ENCODE results near the gene ARMC9. TPM values are rescaled to one million over a fixed set of nuclear protein-coding genes. Genes with fewer than 3 reads are reported as not detected.

ARMC9 gene
- total and polyA plus RNA-seq, 11 donors: 0.95 to 4.7 (median 2.4) TPM

GRCh38 chr2:231394211-231395141 is 196.0 kb downstream of the ARMC9 start:
- H3K4me1 ChIP-seq: peaks cover 0 to 26% (median 4%) of the 10 kb centered on the region in 12 donors
- TF ChIP-seq POLR2A (IDR thresholded peaks at IDR 0.05): no peak
- TF ChIP-seq, protein P1, sequence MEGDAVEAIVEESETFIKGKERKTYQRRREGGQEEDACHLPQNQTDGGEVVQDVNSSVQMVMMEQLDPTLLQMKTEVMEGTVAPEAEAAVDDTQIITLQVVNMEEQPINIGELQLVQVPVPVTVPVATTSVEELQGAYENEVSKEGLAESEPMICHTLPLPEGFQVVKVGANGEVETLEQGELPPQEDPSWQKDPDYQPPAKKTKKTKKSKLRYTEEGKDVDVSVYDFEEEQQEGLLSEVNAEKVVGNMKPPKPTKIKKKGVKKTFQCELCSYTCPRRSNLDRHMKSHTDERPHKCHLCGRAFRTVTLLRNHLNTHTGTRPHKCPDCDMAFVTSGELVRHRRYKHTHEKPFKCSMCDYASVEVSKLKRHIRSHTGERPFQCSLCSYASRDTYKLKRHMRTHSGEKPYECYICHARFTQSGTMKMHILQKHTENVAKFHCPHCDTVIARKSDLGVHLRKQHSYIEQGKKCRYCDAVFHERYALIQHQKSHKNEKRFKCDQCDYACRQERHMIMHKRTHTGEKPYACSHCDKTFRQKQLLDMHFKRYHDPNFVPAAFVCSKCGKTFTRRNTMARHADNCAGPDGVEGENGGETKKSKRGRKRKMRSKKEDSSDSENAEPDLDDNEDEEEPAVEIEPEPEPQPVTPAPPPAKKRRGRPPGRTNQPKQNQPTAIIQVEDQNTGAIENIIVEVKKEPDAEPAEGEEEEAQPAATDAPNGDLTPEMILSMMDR (IDR thresholded peaks at IDR 0.05): peak in 2 of 12 donors; percentile 13 to 20
- H3K27me3 ChIP-seq: peaks cover 0 to 23% (median 5%) of the 10 kb centered on the region in 9 donors
- H3K36me3 ChIP-seq: no peaks in the 10 kb centered on the region
- ATAC-seq: no peak
- intact Hi-C loops (cut with DNase I): loop anchor here in 5 of 10 donors (5.0 kb wide), 2 partner anchors 97 to 147 kb away; no protein-coding TSS in a partner anchor
- WGBS, 4 donors: 82 to 89% (median 84%) methylated on average over 13 of the region's 13 CpGs
- H3K27ac ChIP-seq: no peak overlapping the region
- peak overlapping the region in 1 of 12 donors; percentile 57 for H3K4me3 ChIP-seq
- DNase-seq: no peak
- no peaks in the 10 kb centered on the region for H3K9me3 ChIP-seq

DNA sequence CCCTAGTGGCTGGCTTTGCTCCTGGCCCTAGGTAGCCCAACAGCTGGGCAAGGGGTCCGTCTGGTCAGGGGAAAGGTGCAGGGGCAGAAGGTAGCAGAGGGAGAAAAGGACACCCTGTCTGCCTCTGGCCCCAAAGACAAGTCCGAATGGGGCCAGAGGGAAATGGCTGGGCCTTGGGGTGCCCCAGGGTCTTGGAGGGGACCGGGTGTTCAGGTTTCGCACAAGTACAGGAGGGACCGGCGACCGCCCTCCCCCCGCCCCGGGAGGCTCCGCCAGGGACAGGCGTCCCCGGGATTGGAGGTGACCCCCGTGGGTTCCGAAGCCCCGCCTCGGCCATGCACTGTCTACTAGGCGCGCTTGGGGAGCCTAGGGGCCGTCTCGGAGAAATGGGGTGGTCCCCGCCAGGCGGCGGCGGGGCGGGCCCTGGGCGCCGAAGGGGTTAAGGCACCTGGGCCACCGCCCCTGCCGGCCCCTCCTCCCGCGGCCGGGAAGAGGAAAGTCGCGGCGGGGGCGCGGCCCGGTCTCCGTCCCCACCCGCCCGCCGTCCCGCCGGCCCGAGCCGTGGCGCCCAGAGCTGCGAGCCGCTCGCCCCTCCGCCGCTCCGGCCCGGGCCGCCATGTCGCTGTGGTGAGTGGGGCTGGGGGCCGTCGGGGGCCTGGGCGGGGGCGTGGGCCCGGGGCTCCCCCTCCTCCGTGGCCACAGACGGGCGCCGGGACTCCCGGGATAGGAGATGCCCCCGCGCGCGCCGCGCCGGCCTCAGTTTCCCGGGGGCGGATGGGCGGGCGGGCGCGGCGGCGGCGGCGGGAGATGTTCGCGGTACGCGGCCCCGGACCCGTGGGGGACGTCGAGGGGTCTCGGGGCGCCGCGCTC is 197.0 kb downstream of the ARMC9 start, which contains the start of gene B3GNT7:
Gene B3GNT7 (plus strand): TSS at position 523 of the 870 bp plus-strand sequence. CDS start 94 bp downstream, at position 617.
- intact Hi-C loops (cut with DNase I): loop anchor here in 4 of 10 donors (5.0 kb wide), 2 partner anchors 98 to 148 kb away; no protein-coding TSS in a partner anchor
- H3K27ac ChIP-seq: peak within 1 kb of the TSS in 3 of 12 donors; percentile 24 to 49 (median 43)
- DNase-seq: peak in 1 of 5 donors; percentile 63

GRCh38 chr2:231396058-231396821 is 197.8 kb downstream of the ARMC9 start:
- WGBS, 4 donors: 11 to 53% (median 13%) methylated on average over 7 to 41 of the region's 41 CpGs
- H3K4me3 ChIP-seq: peak overlapping the region; percentile 26 to 61 (median 54)
- intact Hi-C loops (cut with DNase I): loop anchor here in 4 of 10 donors (5.0 kb wide), 2 partner anchors 99 to 149 kb away; no protein-coding TSS in a partner anchor
- H3K36me3 ChIP-seq: no peaks in the 10 kb centered on the region
- H3K9me3 ChIP-seq: no peaks in the 10 kb centered on the region
- H3K27me3 ChIP-seq: peaks cover 0 to 23% (median 5%) of the 10 kb centered on the region in 9 donors
- DNase-seq (no peak), ATAC-seq (no peak)
- TF ChIP-seq, protein P1 (IDR thresholded peaks at IDR 0.05): no peak
- TF ChIP-seq POLR2A (IDR thresholded peaks at IDR 0.05): no peak
- H3K4me1 ChIP-seq: peaks cover 0 to 38% (median 13%) of the 10 kb centered on the region in 12 donors
- H3K27ac ChIP-seq: peak overlapping the region in 3 of 12 donors; percentile 19 to 49 (median 43)

More for the DNA sequence above, 197.0 kb downstream of the ARMC9 start, which contains the start of gene B3GNT7:
- Histone ChIP-seq H3K4me3 (peak within 1 kb of the TSS; percentile 26 to 61 (median 54)), H3K36me3 (no peaks in the 10 kb centered on the region), H3K4me1 (peaks cover 0 to 33% (median 11%) of the 10 kb centered on the region in 12 donors), H3K9me3 (no peaks in the 10 kb centered on the region), H3K27me3 (peaks cover 0 to 23% (median 5%) of the 10 kb centered on the region in 9 donors)
- 4 to 12% (median 7%) methylated on average over 16 to 95 of the region's 95 CpGs for WGBS, 4 donors
- peak in 1 of 4 donors; percentile 8 for ATAC-seq
- no peak for TF ChIP-seq POLR2A (IDR thresholded peaks at IDR 0.05)
- TF ChIP-seq, protein P1 (IDR thresholded peaks at IDR 0.05): no peak

Data from heart left ventricle (tissue), 16 donors.